Measurements from ENCODE around the gene MAP2K5. TPM values are rescaled to one million over a fixed set of nuclear protein-coding genes. Genes with fewer than 3 reads are reported as not detected.

The MAP2K5 gene
- total and polyA plus RNA-seq, 10 of the 15 experiments (the other 5 are each of a cell fraction or from before 2014, with no cell fraction given), result 1.3 to 19.4 (median 9.6) TPM

DNA sequence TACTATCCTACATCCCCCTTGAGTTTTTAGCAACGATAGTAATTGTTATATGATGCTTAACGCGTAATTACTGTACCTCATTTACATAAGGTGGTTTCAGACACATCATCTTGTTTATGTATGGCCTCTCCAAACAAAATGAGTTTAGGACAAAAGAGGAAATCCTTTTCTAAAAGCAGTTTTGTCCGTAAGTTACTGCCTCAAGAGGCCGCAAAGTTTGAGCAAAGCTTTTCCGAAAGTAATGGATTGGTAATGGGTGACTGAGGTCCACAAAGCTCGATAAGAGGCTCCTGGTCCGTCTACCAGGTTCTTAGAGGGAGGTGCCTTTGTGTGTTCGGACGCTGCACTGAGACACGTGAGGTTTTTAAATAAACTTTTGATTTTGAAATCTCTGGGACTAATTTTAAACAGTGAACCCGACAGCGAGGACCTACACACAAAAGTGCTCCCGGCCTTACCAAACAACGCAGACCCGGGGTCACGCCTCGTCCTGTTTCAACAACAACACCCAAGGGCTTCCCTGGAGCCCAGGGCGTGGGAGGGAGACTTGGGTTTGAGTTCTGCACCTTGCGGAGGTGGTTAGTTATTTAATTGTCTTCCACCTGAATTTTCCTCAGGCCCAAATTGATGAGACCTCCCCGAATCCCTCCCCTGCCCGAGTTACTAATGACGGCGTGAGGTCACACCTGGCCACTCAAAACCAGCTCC lies 22.0 kb upstream of the MAP2K5 start (continued):
- TF ChIP-seq E2F8 (IDR thresholded peaks at IDR 0.05; ENCODE audit: low read depth, partially characterized antibody), result no peak
- no peak for TF ChIP-seq MXI1 (IDR thresholded peaks at IDR 0.05; ENCODE audit: low read depth, low read length)
- TF ChIP-seq DPF2 (IDR thresholded peaks at IDR 0.05), result no peak
- TF ChIP-seq ZSCAN29 (IDR thresholded peaks at IDR 0.05), result no peak
- TF ChIP-seq STAT3 (IDR thresholded peaks at IDR 0.05; ENCODE audit: low read depth, low read length), result no peak
- no peak for TF ChIP-seq RCOR1 (conservative IDR thresholded peaks at IDR 0.05; ENCODE audit: low read depth, low read length)
- TF ChIP-seq CREB1 (IDR thresholded peaks at IDR 0.05; ENCODE audit: low read depth), result peak; percentile 79
- TF ChIP-seq POLR2AphosphoS5 (IDR thresholded peaks at IDR 0.05; ENCODE audit: low read length), result no peak
- TF ChIP-seq NFYA (IDR thresholded peaks at IDR 0.05; ENCODE audit: borderline replicate concordance, low read depth, low read length), result no peak
- TF ChIP-seq RFX5 (IDR thresholded peaks at IDR 0.05; ENCODE audit: low read depth, low read length), result peak; percentile 90
- TF ChIP-seq SUPT20H (IDR thresholded peaks at IDR 0.05; ENCODE audit: borderline replicate concordance, control insufficient read depth, low read depth, low read length), result no peak
- TF ChIP-seq YBX1 (IDR thresholded peaks at IDR 0.05), result no peak
- TF ChIP-seq BHLHE40 (IDR thresholded peaks at IDR 0.05; ENCODE audit: borderline replicate concordance in 1 of 2, low read depth in 2 of 2, low read length in 1 of 2), result peak in 1 of 2 experiments; percentile 76; a peak in 1 of 4 replicates
- TF ChIP-seq ZBTB4 (CRISPR knock-in tag; IDR thresholded peaks at IDR 0.05), result no peak; the same call in 1 of the 2 replicates
- TF ChIP-seq ZNF274 (IDR thresholded peaks at IDR 0.05; ENCODE audit: insufficient read depth, insufficient read length), result no peak
- TF ChIP-seq, protein P1, sequence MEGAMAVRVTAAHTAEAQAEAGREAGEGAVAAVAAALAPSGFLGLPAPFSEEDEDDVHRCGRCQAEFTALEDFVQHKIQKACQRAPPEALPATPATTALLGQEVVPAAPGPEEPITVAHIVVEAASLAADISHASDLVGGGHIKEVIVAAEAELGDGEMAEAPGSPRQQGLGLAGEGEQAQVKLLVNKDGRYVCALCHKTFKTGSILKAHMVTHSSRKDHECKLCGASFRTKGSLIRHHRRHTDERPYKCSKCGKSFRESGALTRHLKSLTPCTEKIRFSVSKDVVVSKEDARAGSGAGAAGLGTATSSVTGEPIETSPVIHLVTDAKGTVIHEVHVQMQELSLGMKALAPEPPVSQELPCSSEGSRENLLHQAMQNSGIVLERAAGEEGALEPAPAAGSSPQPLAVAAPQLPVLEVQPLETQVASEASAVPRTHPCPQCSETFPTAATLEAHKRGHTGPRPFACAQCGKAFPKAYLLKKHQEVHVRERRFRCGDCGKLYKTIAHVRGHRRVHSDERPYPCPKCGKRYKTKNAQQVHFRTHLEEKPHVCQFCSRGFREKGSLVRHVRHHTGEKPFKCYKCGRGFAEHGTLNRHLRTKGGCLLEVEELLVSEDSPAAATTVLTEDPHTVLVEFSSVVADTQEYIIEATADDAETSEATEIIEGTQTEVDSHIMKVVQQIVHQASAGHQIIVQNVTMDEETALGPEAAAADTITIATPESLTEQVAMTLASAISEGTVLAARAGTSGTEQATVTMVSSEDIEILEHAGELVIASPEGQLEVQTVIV (IDR thresholded peaks at IDR 0.05; ENCODE audit: borderline replicate concordance, partially characterized antibody), result no peak
- TF ChIP-seq MYB (IDR thresholded peaks at IDR 0.05; ENCODE audit: borderline replicate concordance, low read depth, low read length), result no peak
- no peak for TF ChIP-seq ESRRA (IDR thresholded peaks at IDR 0.05; ENCODE audit: low read length)
- no peak for TF ChIP-seq RBBP5 (conservative IDR thresholded peaks at IDR 0.05)
- TF ChIP-seq BACH1 (IDR thresholded peaks at IDR 0.05; ENCODE audit: borderline replicate concordance), result no peak
- TF ChIP-seq ATF2 (IDR thresholded peaks at IDR 0.05; ENCODE audit: low read length), result no peak

All from GM12878 (cell line).